ENCODE data around the gene STAT5B. TPM values are rescaled to one million over a fixed set of nuclear protein-coding genes. Genes with fewer than 3 reads are reported as not detected.
"Not testable (repeated sequence)": the region's sequence is repeated elsewhere in the genome, so short reads cannot be mapped to it uniquely, and the experiment has no call there.

Gene STAT5B
- total and polyA plus RNA-seq, 11 donors = 13.0 to 51.9 (median 31.4) TPM

DNA sequence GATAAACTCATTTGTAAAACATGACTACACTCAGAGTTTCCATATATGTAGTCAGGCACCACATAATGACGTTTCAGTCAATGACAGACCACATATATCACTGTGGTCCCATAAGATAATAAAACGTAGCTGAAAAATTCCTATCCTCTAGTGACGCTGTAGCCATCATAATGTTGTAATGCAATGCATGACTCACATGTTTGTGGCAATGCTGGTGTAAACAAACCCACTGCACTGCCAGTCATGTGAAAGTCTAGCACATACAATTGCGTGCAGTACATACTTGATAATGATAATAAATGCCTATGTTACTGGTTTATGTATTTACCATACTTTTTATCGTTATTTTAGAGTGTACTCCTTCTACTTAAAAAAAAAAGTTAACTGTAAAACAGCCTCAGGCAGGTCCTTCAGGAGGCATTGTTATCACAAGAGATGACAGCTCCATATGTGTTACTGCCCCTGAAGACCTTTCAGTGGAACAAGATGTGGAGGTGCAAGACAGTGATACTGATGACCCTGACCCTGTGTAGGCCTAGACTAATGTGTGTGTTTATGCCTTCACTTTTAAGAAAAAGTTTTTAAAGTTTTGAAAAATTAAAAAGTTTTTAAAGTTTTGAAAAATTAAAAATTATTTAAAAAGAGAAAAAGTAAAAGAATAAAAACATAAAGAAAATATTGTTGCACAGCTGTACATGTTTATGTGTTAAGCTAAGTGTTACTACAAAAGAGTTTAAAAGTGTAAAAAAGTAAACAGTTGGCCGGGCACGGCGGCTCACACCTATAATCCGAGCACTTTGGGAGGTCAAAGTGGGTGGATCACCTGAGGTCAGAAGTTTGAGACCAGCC is 9.0 kb downstream of the STAT5B start:
- Histone ChIP-seq H3K36me3 (no peaks in the 10 kb centered on the region), H3K4me1 (peaks cover 0 to 48% (median 4%) of the 10 kb centered on the region in 12 donors), H3K27ac (peak overlapping the region in 1 of 12 donors; percentile 6), H3K4me3 (no peak overlapping the region), H3K9me3 (no peaks in the 10 kb centered on the region), H3K27me3 (no peaks in the 10 kb centered on the region)
- 69 to 77% (median 73%) methylated on average over 9 of the region's 9 CpGs for WGBS, 4 donors
- no peak for ATAC-seq
- DNase-seq = no peak
- TF ChIP-seq, protein P1, sequence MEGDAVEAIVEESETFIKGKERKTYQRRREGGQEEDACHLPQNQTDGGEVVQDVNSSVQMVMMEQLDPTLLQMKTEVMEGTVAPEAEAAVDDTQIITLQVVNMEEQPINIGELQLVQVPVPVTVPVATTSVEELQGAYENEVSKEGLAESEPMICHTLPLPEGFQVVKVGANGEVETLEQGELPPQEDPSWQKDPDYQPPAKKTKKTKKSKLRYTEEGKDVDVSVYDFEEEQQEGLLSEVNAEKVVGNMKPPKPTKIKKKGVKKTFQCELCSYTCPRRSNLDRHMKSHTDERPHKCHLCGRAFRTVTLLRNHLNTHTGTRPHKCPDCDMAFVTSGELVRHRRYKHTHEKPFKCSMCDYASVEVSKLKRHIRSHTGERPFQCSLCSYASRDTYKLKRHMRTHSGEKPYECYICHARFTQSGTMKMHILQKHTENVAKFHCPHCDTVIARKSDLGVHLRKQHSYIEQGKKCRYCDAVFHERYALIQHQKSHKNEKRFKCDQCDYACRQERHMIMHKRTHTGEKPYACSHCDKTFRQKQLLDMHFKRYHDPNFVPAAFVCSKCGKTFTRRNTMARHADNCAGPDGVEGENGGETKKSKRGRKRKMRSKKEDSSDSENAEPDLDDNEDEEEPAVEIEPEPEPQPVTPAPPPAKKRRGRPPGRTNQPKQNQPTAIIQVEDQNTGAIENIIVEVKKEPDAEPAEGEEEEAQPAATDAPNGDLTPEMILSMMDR (IDR thresholded peaks at IDR 0.05) = no peak
- no peak for TF ChIP-seq POLR2A (IDR thresholded peaks at IDR 0.05)
- intact Hi-C loops (cut with DNase I) = no loop called here

DNA sequence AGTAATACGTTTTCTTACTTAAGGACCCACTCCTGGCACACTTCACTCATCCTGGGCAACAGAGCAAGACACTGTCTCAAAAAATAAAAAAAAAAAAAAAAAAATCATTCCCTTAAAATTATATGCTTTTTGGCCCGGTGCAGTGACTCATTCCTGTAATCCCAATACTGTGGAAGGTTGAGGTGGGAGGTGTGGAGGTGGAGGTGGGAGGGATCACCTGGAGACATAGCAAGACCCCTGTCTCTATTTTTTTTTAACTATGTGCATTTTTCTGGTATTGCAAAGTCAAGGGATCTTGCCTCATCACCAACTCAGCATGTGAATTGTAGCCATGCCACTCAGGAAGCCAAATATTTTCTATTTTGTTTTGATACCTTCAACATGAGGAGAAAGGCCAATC is 9.7 kb downstream of the STAT5B start:
- ATAC-seq (no peak), DNase-seq (no peak)
- Histone ChIP-seq H3K4me1 (peaks cover 0 to 41% (median under 1%) of the 10 kb centered on the region in 12 donors), H3K4me3 (no peak overlapping the region), H3K27ac (peak overlapping the region in 1 of 12 donors; percentile 6), H3K9me3 (no peaks in the 10 kb centered on the region), H3K36me3 (no peaks in the 10 kb centered on the region), H3K27me3 (no peaks in the 10 kb centered on the region)
- 90 to 97% (median 93%) methylated on average over 2 of the region's 2 CpGs for WGBS, 4 donors
- no peak for TF ChIP-seq POLR2A (IDR thresholded peaks at IDR 0.05)
- TF ChIP-seq, protein P1 (IDR thresholded peaks at IDR 0.05) = no peak
- intact Hi-C loops (cut with DNase I) = no loop called here

DNA sequence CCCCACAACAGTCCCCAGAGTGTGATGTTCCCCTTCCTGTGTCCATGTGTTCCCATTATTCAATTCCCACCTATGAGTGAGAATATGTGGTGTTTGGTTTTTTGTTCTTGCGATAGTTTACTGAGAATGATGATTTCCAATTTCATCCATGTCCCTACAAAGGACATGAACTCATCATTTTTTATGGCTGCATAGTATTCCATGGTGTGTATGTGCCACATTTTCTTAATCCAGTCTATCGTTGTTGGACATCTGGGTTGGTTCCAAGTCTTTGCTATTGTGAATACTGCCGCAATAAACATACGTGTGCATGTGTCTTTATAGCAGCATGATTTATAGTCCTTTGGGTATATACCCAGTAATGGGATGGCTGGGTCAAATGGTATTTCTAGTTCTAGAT is 11.8 kb downstream of the STAT5B start:
- WGBS, 4 donors = 81 to 95% (median 91%) methylated on average over 2 to 3 of the region's 4 CpGs
- ATAC-seq; H3K36me3 ChIP-seq; H3K27me3 ChIP-seq; H3K4me3 ChIP-seq; DNase-seq; H3K9me3 ChIP-seq; intact Hi-C loops (cut with DNase I); H3K27ac ChIP-seq: not testable (repeated sequence)
- H3K4me1 ChIP-seq = peaks cover 0 to 21% (median 0%) of the 10 kb centered on the region in 12 donors

DNA sequence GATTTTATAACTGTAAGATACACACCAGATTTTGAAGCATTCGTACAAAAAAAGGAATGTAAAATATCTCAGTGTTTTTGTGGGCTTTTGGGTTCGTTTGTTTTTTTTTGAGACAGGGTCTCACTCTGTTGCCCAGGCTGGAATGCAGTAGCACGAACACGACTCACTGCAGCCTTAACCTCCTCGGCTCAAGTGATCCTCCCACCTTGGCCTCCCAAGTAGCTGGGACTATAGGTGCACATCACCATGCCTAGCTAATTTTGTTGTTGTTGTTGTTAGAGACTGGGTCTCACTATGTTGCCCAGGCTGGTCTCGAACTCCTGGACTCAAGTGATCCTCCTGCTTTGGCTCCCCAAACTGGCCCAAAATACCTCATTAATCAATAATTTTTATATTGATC is 15.9 kb downstream of the STAT5B start:
- H3K4me3 ChIP-seq = no peak overlapping the region
- no peaks in the 10 kb centered on the region for H3K36me3 ChIP-seq
- no peak overlapping the region for H3K27ac ChIP-seq
- peaks cover 0 to 1% (median 0%) of the 10 kb centered on the region in 12 donors for H3K4me1 ChIP-seq
- TF ChIP-seq, protein P1 (IDR thresholded peaks at IDR 0.05) = no peak
- TF ChIP-seq POLR2A (IDR thresholded peaks at IDR 0.05) = no peak
- H3K9me3 ChIP-seq = no peaks in the 10 kb centered on the region
- DNase-seq = no peak
- H3K27me3 ChIP-seq = no peaks in the 10 kb centered on the region
- 92 to 96% (median 93%) methylated on average over 6 of the region's 6 CpGs for whole genome bisulfite sequencing, 4 donors
- no peak for ATAC-seq
- intact Hi-C loops (cut with DNase I) = no loop called here
